HFFc6 (cell line): ENCODE data around the gene CTSK. TPM values are rescaled to one million over a fixed set of nuclear protein-coding genes. Genes with fewer than 3 reads are reported as not detected.
"Not testable (repeated sequence)": the region's sequence is repeated elsewhere in the genome, so short reads cannot be mapped to it uniquely, and the experiment has no call there.

Source experiments
- DNase-seq: peaks from one replicate; pipeline ENCODE4 v3.0.0-alpha.2; 2018
- H3K27ac Mint-ChIP-seq: 2 replicates; pipeline ENCODE4 v1.8.0; 2020; ENCODE audit warnings: mild to moderate bottlenecking, mixed read lengths
- H3K27me3 Mint-ChIP-seq: 2 replicates; pipeline ENCODE4 v1.8.0; 2021; ENCODE audit warnings: mild to moderate bottlenecking, moderate library complexity, mixed read lengths; ENCODE audit not compliant: insufficient read depth
- H3K36me3 Mint-ChIP-seq: 2 replicates; pipeline ENCODE4 v1.8.0; 2021; ENCODE audit warnings: low read depth, mixed read lengths
- H3K4me1 Mint-ChIP-seq: 2 replicates; pipeline ENCODE4 v1.8.0; 2020; ENCODE audit warnings: low read depth, mixed read lengths
- H3K4me3 Mint-ChIP-seq: 2 replicates; pipeline ENCODE4 v1.8.0; 2020; ENCODE audit warnings: mild to moderate bottlenecking, moderate library complexity, mixed read lengths
- H3K9me3 Mint-ChIP-seq: 2 replicates; pipeline ENCODE4 v1.8.0; 2020; ENCODE audit warnings: mild to moderate bottlenecking, mixed read lengths
- total RNA-seq, 6 experiments: library from RNA; stranded (reverse); fragmentation: NEBNext Ultra II Directional; extraction: Animal tissue kit (Norgen Biotek cat#: 25700); gene quantifications; 2 replicates in 1 of 6; 3 replicates in 5 of 6; pipeline ENCODE4 v1.2.3, GENCODE V29; 2021
- TF ChIP-seq, protein P1 (sequence below): fragments of 200-600 bp; sonication (generic); IDR thresholded peaks from 2 replicates; pipeline ENCODE4 v1.5.0; 2021; ENCODE audit warnings: antibody characterized with exemption, mild to moderate bottlenecking

The CTSK gene
- total RNA-seq, 6 experiments from 2014 or later = 8.5 to 104 (median 101) TPM

DNA sequence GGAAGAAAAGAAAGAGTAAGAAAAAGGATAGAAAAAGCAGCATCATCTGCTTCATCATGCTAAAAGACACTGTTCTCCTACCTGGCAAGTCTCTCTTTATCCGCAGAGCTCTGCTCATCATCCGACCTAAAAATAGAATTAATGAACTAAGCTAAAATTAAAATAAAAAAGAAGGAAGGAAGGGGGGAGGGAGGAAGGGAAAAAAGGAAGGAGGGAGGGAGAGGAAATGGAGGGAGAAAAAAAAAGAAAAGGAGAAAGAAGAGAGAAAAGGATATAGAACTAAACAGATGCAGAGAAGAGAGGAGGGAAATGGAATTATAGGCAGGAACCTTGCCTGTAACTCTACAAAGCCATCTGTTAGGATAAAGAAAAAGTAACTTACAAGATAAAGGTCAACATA, 34.3 kb upstream of the CTSK start:
- peaks cover 4% of the 10 kb centered on the region for H3K36me3 Mint-ChIP-seq
- H3K4me1 Mint-ChIP-seq = no peaks in the 10 kb centered on the region
- H3K27me3 Mint-ChIP-seq = no peaks in the 10 kb centered on the region; the same call in 1 of the 2 replicates
- H3K9me3 Mint-ChIP-seq = no peaks in the 10 kb centered on the region
- TF ChIP-seq, protein P1, sequence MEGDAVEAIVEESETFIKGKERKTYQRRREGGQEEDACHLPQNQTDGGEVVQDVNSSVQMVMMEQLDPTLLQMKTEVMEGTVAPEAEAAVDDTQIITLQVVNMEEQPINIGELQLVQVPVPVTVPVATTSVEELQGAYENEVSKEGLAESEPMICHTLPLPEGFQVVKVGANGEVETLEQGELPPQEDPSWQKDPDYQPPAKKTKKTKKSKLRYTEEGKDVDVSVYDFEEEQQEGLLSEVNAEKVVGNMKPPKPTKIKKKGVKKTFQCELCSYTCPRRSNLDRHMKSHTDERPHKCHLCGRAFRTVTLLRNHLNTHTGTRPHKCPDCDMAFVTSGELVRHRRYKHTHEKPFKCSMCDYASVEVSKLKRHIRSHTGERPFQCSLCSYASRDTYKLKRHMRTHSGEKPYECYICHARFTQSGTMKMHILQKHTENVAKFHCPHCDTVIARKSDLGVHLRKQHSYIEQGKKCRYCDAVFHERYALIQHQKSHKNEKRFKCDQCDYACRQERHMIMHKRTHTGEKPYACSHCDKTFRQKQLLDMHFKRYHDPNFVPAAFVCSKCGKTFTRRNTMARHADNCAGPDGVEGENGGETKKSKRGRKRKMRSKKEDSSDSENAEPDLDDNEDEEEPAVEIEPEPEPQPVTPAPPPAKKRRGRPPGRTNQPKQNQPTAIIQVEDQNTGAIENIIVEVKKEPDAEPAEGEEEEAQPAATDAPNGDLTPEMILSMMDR = no peak
- no peak overlapping the region for H3K27ac Mint-ChIP-seq
- H3K4me3 Mint-ChIP-seq = no peak overlapping the region
- no peak for DNase-seq

DNA sequence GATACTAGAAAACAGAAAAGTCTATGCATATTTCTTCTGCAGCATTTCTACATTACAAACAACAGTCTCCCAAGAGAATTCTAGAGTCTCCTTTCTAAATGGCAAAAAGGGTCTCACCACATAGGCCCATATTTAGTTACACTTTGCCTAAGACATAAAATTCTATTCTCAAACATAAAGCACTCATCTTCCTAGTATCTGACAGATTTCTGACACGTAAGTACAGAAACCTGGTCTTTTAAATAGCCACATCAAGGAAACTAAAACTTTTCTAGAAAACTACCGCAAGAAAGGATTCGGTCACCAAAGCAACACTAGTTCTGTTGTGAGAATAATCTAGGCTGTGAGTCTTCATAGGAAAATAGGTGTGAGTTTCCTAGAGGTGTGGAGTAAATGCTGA, 33.6 kb upstream of the CTSK start:
- Mint-ChIP-seq H3K27ac (no peak overlapping the region), H3K27me3 (no peaks in the 10 kb centered on the region), H3K9me3 (no peaks in the 10 kb centered on the region), H3K36me3 (peaks cover 4% of the 10 kb centered on the region), H3K4me1 (no peaks in the 10 kb centered on the region), H3K4me3 (no peak overlapping the region)
- no peak for DNase-seq
- TF ChIP-seq, protein P1 = no peak

DNA sequence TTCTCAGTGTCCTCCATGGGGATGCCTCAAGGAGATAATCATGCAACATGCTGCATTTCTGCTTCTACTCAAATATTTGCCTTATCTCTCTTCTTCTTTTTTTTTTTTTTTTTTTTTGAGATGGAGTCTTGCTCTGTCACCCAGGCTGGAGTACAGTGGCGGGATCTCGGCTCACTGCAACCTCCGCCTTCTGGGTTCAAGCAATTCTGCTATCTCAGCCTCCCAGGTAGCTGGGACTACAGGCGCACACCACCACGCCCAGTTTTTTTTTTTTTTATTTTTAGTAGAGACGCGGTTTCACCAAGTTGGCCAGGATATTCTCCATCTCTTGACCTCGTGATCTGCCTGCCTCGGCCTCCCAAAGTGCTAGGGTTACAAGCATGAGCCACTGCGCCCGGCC, 32.8 kb upstream of the CTSK start:
- not testable (repeated sequence) for H3K9me3 Mint-ChIP-seq, DNase-seq, H3K36me3 Mint-ChIP-seq, H3K27ac Mint-ChIP-seq, H3K4me3 Mint-ChIP-seq, H3K27me3 Mint-ChIP-seq, H3K4me1 Mint-ChIP-seq

DNA sequence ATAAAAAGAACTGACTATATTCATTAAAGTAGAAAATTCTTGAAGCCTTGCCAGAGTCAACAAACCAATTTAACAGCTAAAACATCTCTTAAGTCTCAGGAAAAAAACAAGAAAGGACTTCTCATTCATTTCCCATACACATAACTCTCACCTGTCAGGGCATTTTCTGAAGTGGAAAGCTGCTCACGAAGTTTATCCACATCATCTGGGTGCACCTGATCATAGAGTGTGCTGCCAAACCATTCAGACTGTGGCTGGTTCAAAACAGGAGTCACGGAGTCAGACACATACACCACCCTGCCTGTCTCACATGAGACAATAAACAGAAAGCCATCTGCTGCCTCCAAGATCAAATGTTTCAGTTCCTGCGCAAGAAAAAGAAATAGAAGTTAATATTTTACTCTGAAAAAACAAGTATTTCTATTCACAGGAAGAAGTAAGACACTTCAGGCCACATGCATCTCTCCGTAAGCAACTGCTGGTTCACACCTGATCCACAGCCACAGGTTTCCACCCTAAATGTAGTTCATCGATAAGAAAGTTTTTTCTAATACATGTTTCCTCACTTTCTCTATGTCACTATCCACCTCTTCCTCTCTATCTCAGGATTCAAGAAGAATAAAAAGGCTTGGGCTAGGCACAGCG, 28.2 kb upstream of the CTSK start:
- H3K9me3 Mint-ChIP-seq = no peaks in the 10 kb centered on the region
- TF ChIP-seq, protein P1 = no peak
- H3K36me3 Mint-ChIP-seq = peaks cover 25% of the 10 kb centered on the region
- no peak overlapping the region for H3K4me3 Mint-ChIP-seq
- DNase-seq = no peak
- H3K4me1 Mint-ChIP-seq = no peaks in the 10 kb centered on the region
- no peak overlapping the region; the same call in 1 of the 2 replicates for H3K27ac Mint-ChIP-seq
- no peaks in the 10 kb centered on the region; the same call in 1 of the 2 replicates for H3K27me3 Mint-ChIP-seq

DNA sequence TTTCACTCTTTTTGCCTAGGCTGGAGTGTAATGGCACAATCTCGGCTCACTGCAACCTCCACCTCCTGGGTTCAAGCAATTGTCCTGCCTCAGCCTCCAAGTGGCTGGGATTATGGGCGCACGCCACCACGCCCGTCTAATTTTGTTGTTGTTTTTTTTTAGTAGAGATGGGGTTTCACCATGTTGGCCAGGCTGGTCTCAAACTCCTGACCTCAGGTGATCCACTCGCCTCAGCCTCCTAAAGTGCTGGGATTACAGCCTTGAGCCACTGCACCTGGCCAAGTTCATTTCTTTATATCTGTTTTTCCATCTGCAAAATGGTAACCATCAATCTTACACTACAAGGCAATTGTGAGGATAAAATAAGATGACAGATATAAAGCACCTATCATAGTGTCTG, 25.9 kb upstream of the CTSK start:
- peaks cover 39% of the 10 kb centered on the region for H3K36me3 Mint-ChIP-seq
- not testable (repeated sequence) for H3K27ac Mint-ChIP-seq, H3K4me1 Mint-ChIP-seq, H3K9me3 Mint-ChIP-seq, H3K4me3 Mint-ChIP-seq, H3K27me3 Mint-ChIP-seq, DNase-seq

DNA sequence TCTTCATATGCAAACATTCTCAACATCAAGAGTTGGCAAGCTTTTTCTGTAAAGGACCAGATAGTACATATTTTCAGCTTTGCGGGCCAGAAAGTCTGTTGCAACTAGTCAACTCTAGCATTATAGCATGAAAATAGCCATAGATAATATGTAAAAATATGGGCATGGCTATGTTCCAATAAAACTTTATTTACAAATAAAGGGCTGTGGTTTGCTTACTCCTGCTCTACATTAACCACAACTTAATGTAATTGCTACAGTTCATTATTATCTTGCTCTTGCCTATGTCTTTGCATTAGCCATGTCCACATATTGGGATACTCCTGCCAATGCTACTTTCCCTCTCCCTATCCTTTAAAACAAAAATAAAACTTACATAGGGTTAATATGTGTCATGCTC, 24.5 kb upstream of the CTSK start:
- TF ChIP-seq, protein P1 = no peak
- Mint-ChIP-seq H3K36me3 (peaks cover 46% of the 10 kb centered on the region), H3K4me3 (no peak overlapping the region), H3K27me3 (no peaks in the 10 kb centered on the region; the same call in 1 of the 2 replicates), H3K4me1 (no peaks in the 10 kb centered on the region), H3K9me3 (no peaks in the 10 kb centered on the region), H3K27ac (no peak overlapping the region)
- DNase-seq = no peak
